Left renal cortex interstitium (tissue), 4 donors: ENCODE results near the gene ZC3H12C. TPM values are rescaled to one million over a fixed set of nuclear protein-coding genes. Genes with fewer than 3 reads are reported as not detected.
"Not testable (repeated sequence)": the region's sequence is repeated elsewhere in the genome, so short reads cannot be mapped to it uniquely, and the experiment has no call there.

Experiments
- DNase-seq, 4 donors: peaks; one replicate each; pipeline ENCODE4 v3.0.0-alpha.2; 2013; ENCODE audit warnings: low read depth in 4 of 4, low spot score in 2 of 4, missing footprints in 1 of 4
- polyA plus RNA-seq, 4 donors: library from polyadenylated mRNA; unstranded; fragments of 120-200 nt; gene quantifications; one replicate each; pipeline ENCODE4 v1.2.1, GENCODE V29; 2013; ENCODE audit not compliant: insufficient read length in 4 of 4

The ZC3H12C gene
- polyA plus RNA-seq, 4 donors = 6.5 to 9.5 (median 7.6) TPM

DNA sequence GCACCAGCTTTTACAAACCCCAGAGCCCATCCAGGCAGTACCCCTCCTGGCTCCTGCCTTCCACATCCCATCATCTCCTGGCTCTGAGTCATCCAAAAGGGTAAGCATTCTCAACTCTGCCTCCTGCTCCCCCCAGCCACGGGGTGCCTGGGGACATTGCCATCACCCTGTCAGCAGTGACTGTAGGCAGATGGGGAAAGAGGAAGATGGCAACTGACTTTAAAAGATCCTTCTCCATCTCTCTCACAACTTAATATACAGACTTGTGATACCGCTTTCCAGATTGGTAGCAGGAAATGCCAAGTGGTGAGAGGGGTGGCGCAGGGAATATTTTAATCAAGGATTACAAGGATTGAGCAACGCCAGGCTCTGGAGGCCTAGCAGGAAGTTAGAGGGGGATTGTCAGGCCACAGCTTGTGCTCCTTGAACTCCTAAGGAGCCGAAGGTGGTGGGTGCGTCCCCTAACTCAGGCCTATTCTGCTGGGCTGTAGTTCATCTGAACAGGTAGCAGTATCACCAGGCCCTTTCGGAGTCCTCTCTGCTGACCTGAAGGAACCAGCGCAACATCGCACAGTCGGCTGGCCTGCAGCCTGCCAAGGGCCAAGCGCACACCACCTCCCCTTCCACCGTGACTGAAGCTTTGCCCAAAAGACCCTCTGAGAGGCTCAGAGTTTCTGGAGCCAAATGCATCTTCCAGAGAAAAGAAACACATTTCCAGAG, 83.3 kb downstream of the ZC3H12C start:
- DNase-seq = no peak

DNA sequence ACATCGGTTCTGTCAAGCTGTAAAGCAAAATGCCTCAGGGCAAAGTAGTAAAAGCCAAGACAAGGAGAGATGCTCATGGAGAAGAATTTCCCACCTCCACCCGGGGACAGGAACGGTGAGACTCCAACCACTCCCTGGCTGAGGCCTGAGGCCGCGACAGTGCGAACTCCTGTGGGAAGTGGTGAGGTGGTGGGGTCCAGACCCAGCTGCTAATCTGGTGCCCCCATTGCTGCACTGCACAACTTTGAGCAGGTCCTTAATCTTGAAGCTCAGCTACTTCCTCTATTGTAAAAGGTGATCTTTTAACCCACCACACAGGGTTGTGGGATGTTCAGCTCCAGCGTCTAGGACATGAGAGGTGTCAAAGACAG, 83.9 kb downstream of the ZC3H12C start:
- DNase-seq = no peak

GRCh38 chr11:110179064-110179463, 85.9 kb downstream of the ZC3H12C start:
- no peak for DNase-seq

DNA sequence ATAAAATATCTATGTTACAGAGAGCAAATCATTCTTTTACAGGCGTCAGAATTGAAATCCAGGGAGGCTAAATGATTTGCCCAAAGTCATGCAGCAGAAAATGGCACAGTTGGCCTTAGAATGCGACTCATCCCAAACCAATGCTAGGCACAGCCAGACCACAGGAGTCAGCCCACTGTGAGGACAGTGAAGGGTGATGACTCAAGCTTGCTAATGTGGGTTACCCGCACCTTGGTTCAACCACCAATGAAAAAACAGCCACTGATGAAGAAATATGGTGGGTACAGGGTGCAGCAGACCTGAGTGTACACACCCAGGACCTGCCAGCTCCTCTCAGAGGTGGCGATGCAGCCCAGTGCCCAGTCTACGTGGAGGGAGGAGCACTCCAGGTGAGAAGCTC, 89.7 kb downstream of the ZC3H12C start:
- DNase-seq = no peak

DNA sequence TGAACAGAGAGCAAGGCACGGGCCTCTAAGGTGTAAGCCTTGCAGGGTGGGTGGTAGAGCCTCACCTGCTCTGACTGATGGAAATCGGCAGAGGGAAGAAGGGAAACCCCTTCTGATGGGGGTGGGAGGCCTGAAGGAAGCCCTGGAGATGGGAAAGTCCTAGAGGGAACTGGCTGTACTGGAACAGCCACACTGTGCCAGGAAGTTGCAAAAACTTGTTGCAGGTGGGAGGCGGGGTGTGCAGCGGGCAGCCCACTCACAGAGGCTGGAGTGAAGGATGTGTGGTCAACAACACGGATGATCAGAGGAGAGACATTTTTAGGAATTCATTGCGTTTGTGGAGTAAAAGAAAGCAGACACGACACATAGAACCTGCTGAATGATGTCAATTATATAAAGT, 91.3 kb downstream of the ZC3H12C start:
- no peak for DNase-seq

- no peak for DNase-seq
These were observed 92.0 kb downstream of the ZC3H12C start for GRCh38 chr11:110185121-110185591.

DNA sequence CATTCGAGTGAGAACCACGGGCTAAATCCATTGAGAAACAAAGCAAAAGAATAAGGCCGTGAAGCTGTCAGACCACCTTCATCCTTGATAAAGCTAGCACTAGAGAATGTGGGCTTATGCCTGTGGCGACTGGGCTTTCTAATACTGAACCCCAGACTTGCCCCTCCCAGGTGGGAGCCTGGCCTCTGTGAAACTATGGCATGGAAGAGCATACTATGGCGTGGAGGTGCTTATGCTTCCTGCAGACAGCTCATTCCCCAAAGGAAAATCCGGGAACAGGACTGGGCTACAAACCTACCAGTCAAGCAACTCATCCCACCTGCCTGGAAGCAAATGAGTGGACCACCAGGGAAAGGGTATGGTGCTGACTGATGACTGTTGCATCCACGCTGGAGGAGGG, 92.4 kb downstream of the ZC3H12C start:
- DNase-seq = no peak

GRCh38 chr11:110186456-110186855, 93.3 kb downstream of the ZC3H12C start:
- no peak for DNase-seq

GRCh38 chr11:110186867-110187266, 93.7 kb downstream of the ZC3H12C start:
- no peak for DNase-seq

GRCh38 chr11:110187731-110188130, 94.5 kb downstream of the ZC3H12C start:
- DNase-seq = no peak

GRCh38 chr11:110190885-110191284, 97.7 kb downstream of the ZC3H12C start:
- DNase-seq = no peak

- not testable (repeated sequence) for DNase-seq
These were observed 99.6 kb downstream of the ZC3H12C start for GRCh38 chr11:110192604-110193282.

- DNase-seq = not testable (repeated sequence)
These were observed 101.1 kb downstream of the ZC3H12C start for GRCh38 chr11:110194211-110194766.

GRCh38 chr11:110196241-110196754, 103.1 kb downstream of the ZC3H12C start:
- no peak for DNase-seq

DNA sequence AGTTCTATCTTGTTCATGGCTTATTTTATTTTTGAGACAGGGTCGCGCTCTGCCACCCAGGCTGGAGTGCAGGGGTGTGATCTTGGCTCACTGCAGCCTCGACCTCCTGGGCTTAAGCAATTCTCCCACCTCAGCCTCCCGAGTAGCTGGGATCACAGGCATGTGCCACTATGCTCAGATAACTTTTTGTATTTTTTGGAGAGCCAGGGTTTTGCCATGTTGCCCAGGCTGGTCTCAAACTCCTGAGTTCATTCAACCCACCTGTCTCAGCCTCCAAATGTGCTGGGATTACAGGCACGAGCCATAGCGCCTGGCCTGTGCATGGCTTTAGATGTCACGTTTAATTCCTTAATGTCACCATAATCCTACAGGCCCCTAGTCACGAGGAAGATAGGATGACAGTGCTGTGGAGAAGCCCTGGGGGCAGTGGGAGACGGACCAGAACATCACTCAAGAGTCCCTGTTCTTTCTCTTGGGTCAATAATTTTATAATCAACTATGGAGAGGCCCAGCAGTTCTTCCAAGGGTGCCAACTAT, 103.8 kb downstream of the ZC3H12C start:
- no peak for DNase-seq

DNA sequence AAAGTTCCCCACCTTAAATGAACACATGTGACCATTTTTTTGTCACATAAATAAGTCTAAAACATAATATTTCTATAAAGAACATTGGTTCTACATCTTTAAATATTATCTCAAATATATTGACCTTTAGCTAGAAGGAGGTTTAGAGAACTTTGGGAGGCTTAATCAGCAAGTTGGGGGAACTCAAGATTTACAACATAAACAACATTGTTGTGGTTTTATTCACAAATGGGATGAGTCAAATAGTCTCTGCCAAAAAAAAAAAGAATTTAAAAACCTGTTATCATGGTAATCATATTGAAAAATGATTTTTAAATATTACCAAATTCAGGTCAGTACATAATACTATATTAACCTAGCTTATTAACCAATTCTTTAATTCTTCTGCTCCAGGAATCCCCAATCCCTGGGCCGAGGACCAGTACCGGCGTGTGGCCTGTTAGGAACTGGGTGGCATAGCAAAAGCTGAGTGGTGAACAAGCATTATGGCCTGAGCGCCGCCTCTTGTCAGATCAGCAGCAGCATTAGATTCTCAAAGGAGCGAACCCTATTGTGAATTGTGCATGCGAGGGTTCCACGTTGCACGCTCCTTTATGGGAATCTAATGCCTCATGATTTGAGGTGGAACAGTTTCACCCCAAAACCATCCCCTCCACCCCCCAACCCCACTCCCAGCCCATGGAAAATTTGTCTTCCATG, 105.0 kb downstream of the ZC3H12C start:
- no peak for DNase-seq

DNA sequence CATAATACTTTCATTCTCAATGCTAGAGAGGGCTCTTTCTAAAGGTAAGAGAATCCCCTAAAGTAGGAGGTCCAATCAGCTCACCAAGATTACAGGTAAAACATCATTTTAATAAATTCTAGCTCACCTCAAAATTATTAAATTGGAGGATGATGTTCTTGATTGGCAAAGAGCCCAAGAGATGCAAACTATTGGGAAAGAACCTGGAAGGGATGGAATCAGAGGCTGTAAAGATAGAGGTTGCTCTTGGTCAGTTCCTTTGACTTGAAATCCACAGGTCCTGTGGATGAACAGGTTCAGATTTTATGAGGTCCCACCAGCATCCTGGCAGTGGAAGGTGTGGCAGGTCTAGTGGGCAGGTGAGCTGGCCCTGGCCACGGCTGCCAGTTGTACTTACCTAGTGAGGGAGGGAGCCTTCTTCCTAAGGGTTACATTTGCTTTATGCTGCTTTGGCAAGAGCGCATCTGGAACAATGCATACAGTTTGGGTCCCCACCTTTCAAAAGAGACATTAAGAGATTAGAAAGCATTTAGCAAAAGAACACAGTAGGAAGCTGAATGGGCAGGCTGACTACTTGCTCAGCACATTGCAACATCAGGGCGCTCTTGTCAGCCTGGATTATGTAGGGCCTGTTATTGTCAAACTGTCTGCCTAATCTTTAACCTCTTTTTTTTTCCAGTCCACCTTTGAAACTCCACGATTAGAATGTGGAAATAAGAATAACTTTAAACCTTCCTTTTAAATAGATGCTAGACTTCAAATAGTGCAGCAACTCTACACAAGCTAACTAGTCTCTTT, 106.2 kb downstream of the ZC3H12C start:
- no peak for DNase-seq

DNA sequence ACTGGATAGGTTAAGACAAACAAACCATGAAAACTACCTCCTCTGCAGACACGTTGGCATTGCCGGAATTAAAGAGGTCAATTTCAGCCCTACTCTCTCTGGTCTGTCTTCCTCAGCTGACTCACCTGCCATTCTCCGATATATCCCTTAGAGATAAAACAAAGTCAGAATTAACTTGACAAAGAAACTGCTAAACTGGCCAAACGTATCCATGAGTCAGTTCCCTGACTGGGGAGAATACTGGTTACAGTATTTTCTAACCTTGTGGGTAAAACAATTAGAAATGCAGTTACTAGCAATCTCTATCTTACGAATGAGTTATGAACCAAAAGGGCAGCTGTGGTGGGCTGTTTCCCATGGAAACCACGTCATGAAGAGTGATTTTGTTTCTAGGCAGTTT, 107.0 kb downstream of the ZC3H12C start:
- DNase-seq = no peak

DNA sequence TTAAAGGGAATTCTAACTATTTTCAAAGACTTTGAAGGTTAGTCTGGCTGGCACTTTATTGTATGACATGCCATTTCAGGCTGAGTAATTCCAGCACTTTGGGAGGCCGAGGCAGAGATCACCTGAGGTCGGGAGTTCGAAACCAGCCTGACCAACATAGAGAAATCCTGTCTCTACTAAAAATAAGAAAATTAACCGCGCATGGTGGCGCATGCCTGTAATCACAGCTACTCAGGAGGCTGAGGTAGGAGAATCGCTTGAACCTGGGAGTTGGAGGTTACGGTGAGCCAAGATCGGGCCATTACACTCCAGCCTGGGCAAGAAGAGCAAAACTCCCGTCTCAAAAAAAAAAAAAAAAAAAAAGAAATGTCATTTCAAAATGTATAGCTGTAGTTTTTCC, 107.6 kb downstream of the ZC3H12C start:
- no peak for DNase-seq

DNA sequence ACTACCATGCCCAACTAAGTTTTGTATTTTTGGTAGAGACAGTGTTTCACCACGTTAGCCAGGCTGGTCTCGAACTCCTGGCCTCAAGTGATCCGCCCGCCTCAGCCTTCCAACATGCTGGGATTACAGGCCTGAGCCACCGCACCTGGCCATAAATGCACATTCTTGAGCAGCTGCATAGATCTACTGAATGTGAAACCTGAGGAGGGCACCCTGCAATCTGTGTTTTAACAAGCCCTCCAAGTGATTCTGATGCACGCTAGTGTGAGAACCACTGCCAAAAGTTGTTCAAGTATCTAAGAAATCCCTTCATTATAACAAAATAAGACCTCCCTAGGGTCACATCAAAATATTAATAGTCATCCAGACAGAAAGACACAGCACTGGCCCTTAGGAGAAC, 113.9 kb downstream of the ZC3H12C start:
- DNase-seq = no peak
